Liver (tissue), 9 donors: ENCODE results near the gene KCTD8. TPM values are rescaled to one million over a fixed set of nuclear protein-coding genes. Genes with fewer than 3 reads are reported as not detected.
"Not testable (repeated sequence)": the region's sequence is repeated elsewhere in the genome, so short reads cannot be mapped to it uniquely, and the experiment has no call there.

Experiments used
- DNase-seq: peaks from one replicate; pipeline ENCODE4 v3.0.0-alpha.2; 2017; ENCODE audit warnings: low spot score
- H3K27ac ChIP-seq, 2 donors: one replicate each; pipeline ENCODE4 v1.7.0; 2013; ENCODE audit warnings: inconsistent platforms in 2 of 2, low read length in 2 of 2, control low read depth in 1 of 2, low read depth in 1 of 2, mild to moderate bottlenecking in 1 of 2
- H3K27me3 ChIP-seq, 4 donors: one replicate each; pipeline versions ENCODE4 v1.6.1 to v1.7.0; 2013; ENCODE audit warnings: low read length in 3 of 4, inconsistent platforms in 1 of 4, mild to moderate bottlenecking in 1 of 4, moderate library complexity in 1 of 4; ENCODE audit not compliant: control insufficient read depth in 4 of 4, insufficient read depth in 4 of 4
- H3K36me3 ChIP-seq, 4 donors: one replicate each; pipeline versions ENCODE4 v1.6.1 to v1.7.0; 2013; ENCODE audit warnings: low read length in 3 of 4, mild to moderate bottlenecking in 3 of 4, low read depth in 1 of 4, moderate library complexity in 1 of 4; ENCODE audit not compliant: control insufficient read depth in 4 of 4, insufficient read depth in 3 of 4
- H3K4me1 ChIP-seq, 4 donors: one replicate each; pipeline versions ENCODE4 v1.6.1 to v1.7.0; 2013; ENCODE audit warnings: low read length in 3 of 4, mild to moderate bottlenecking in 3 of 4, moderate library complexity in 1 of 4; ENCODE audit not compliant: control insufficient read depth in 4 of 4, insufficient read depth in 4 of 4
- H3K4me3 ChIP-seq, 3 donors: one replicate each; pipeline versions ENCODE4 v1.6.1 to v1.7.0; 2013; ENCODE audit warnings: low read length in 3 of 3, control low read depth in 1 of 3, low read depth in 1 of 3, mild to moderate bottlenecking in 1 of 3
- H3K9ac ChIP-seq, 2 donors: one replicate each; pipeline ENCODE4 v1.7.0; 2013; ENCODE audit warnings: low read length in 2 of 2, mild to moderate bottlenecking in 2 of 2, moderate library complexity in 2 of 2, control low read depth in 1 of 2, low read depth in 1 of 2
- H3K9me3 ChIP-seq, 4 donors: one replicate each; pipeline versions ENCODE4 v1.6.1 to v1.7.0; 2013; ENCODE audit warnings: low read length in 3 of 4; ENCODE audit not compliant: control insufficient read depth in 4 of 4
- FOXA1 ChIP-seq: IDR thresholded peaks from 2 replicates; pipeline ENCODE4 v1.6.1; 2016; ENCODE audit warnings: antibody characterized with exemption
- FOXA2 ChIP-seq: IDR thresholded peaks from 2 replicates; pipeline ENCODE4 v1.6.1; 2016; ENCODE audit warnings: antibody characterized with exemption
- GABPA ChIP-seq, 2 donors: IDR thresholded peaks in 1 of 2; conservative IDR thresholded peaks in 1 of 2; 2 replicates each; pipeline ENCODE4 v1.6.1; 2016; ENCODE audit warnings: antibody characterized with exemption in 2 of 2, mild to moderate bottlenecking in 1 of 2, moderate library complexity in 1 of 2
- HNF4A ChIP-seq, 2 donors: conservative IDR thresholded peaks; 2 replicates each; pipeline ENCODE4 v1.6.1; 2016; ENCODE audit warnings: antibody characterized with exemption in 2 of 2, mild to moderate bottlenecking in 2 of 2
- HNF4G ChIP-seq: IDR thresholded peaks from 2 replicates; pipeline ENCODE4 v1.6.1; 2016; ENCODE audit warnings: antibody characterized with exemption
- JUND ChIP-seq, 2 donors: IDR thresholded peaks; 2 replicates each; pipeline ENCODE4 v1.6.1; 2016; ENCODE audit warnings: antibody characterized with exemption in 2 of 2
- MAX ChIP-seq: IDR thresholded peaks from 2 replicates; pipeline ENCODE4 v1.6.1; 2016; ENCODE audit warnings: antibody characterized with exemption
- NR2F2 ChIP-seq: IDR thresholded peaks from 2 replicates; pipeline ENCODE4 v1.6.1; 2016; ENCODE audit warnings: antibody characterized with exemption
- RAD21 ChIP-seq, 2 donors: IDR thresholded peaks; 2 replicates each; pipeline ENCODE4 v1.6.1; 2016; ENCODE audit warnings: antibody characterized with exemption in 2 of 2, mild to moderate bottlenecking in 2 of 2
- REST ChIP-seq: IDR thresholded peaks from 2 replicates; pipeline ENCODE4 v1.6.1; 2016; ENCODE audit warnings: antibody characterized with exemption, mild to moderate bottlenecking
- RXRA ChIP-seq, 2 donors: IDR thresholded peaks; 2 replicates each; pipeline ENCODE4 v1.6.1; 2017 to 2018; ENCODE audit warnings: antibody characterized with exemption in 2 of 2, mild to moderate bottlenecking in 1 of 2
- SP1 ChIP-seq: IDR thresholded peaks from 2 replicates; pipeline ENCODE4 v1.6.1; 2018; ENCODE audit warnings: antibody characterized with exemption, mild to moderate bottlenecking
- TAF1 ChIP-seq: conservative IDR thresholded peaks from 2 replicates; pipeline ENCODE4 v1.6.1; 2016; ENCODE audit warnings: antibody characterized with exemption, mild to moderate bottlenecking
- WGBS: extraction: QIAGEN DNeasy Blood & Tissue Kit; methylation state at CpG from one replicate; pipeline ENCODE4 v1.1.7; 2013; 5-methylcytosine and 5-hydroxymethylcytosine counted together
- polyA plus RNA-seq, 2 donors: library from polyadenylated mRNA; stranded (reverse) in 1 of 2; unstranded in 1 of 2; fragments of 200-250 nt in 1 of 2; fragments of >200 nt in 1 of 2; fragmentation: Nextera tagmentation in 1 of 2; extraction: Ambion mirVana in 1 of 2; gene quantifications; one replicate each; pipeline versions ENCODE4 v1.2.1 to v1.2.3, GENCODE V29; 2013 to 2015
- total RNA-seq, 2 donors: library from RNA; depleted of rRNA; stranded (reverse); fragments of >200 nt; gene quantifications; one replicate each; pipeline ENCODE4 v1.2.3, GENCODE V29; 2014
- donor health status: healthy.
- donor health status: healthy.
- donor health status: healthy.
- donor health status: healthy.
- donor health status: healthy.

The KCTD8 gene
- total and polyA plus RNA-seq, 4 donors, result not detected

GRCh38 chr4:44186096-44186849, 262.3 kb downstream of the KCTD8 start (continued):
- no peak for TF ChIP-seq REST
- TF ChIP-seq HNF4A (conservative IDR thresholded peaks at IDR 0.05), result no peak
- no peak for TF ChIP-seq MAX
- TF ChIP-seq RAD21 (IDR thresholded peaks at IDR 0.05), result no peak
- no peak for TF ChIP-seq NR2F2
- TF ChIP-seq FOXA1, result no peak
- no peak for TF ChIP-seq GABPA (IDR thresholded peaks at IDR 0.05 in 1 of 2, conservative IDR thresholded peaks at IDR 0.05 in 1 of 2)

GRCh38 chr4:44181491-44182349, 266.9 kb downstream of the KCTD8 start:
- H3K9ac ChIP-seq, H3K9me3 ChIP-seq, H3K4me3 ChIP-seq, H3K36me3 ChIP-seq, H3K4me1 ChIP-seq, DNase-seq, H3K27me3 ChIP-seq, H3K27ac ChIP-seq: not testable (repeated sequence)
- WGBS, result 95% methylated on average over 54 of the region's 54 CpGs

- H3K9ac ChIP-seq, H3K27me3 ChIP-seq, H3K4me3 ChIP-seq, H3K27ac ChIP-seq, DNase-seq, H3K36me3 ChIP-seq, H3K4me1 ChIP-seq, H3K9me3 ChIP-seq: not testable (repeated sequence)
- 94% methylated on average over 27 of the region's 27 CpGs for WGBS
Observed at GRCh38 chr4:44167766-44168165, 280.8 kb downstream of the KCTD8 start.

GRCh38 chr4:44165938-44166337, 282.7 kb downstream of the KCTD8 start:
- no peak overlapping the region for H3K27ac ChIP-seq
- no peaks in the 10 kb centered on the region for H3K27me3 ChIP-seq
- H3K36me3 ChIP-seq, result no peaks in the 10 kb centered on the region
- no peak for TF ChIP-seq TAF1
- TF ChIP-seq FOXA2, result no peak
- no peak for TF ChIP-seq JUND (IDR thresholded peaks at IDR 0.05)
- TF ChIP-seq RXRA (IDR thresholded peaks at IDR 0.05), result no peak
- TF ChIP-seq HNF4G, result no peak
- no peak for TF ChIP-seq NR2F2
- TF ChIP-seq REST, result no peak
- no peak for TF ChIP-seq SP1
- TF ChIP-seq FOXA1, result no peak
- no peak for DNase-seq
- no peaks in the 10 kb centered on the region for H3K4me1 ChIP-seq
- WGBS, result 91% methylated on average over 1 of the region's 1 CpG
- H3K4me3 ChIP-seq, result no peak overlapping the region
- no peak overlapping the region for H3K9ac ChIP-seq
- no peaks in the 10 kb centered on the region for H3K9me3 ChIP-seq
